H54 (cell line): ENCODE data around the gene KIAA1328.
"Not testable (repeated sequence)": the region's sequence is repeated elsewhere in the genome, so short reads cannot be mapped to it uniquely, and the experiment has no call there.

Experiments
- DNase-seq: peaks from one replicate; pipeline ENCODE4 v3.0.0; 2011; ENCODE audit warnings: low spot score, mixed read lengths; ENCODE audit not compliant: insufficient read length
- FAIRE-seq: peaks from 3 replicates; lab custom pipeline; 2011; peaks lifted over from hg19 to GRCh38; lab: Jason Lieb, UNC
- POLR2A ChIP-seq: IDR thresholded peaks from 2 replicates; pipeline ENCODE4 v1.6.1; 2011; ENCODE audit warnings: low read depth, mild to moderate bottlenecking, low read length

Gene KIAA1328

GRCh38 chr18:36835927-36836326 is 7.0 kb downstream of the KIAA1328 start:
- no peak for TF ChIP-seq POLR2A
- FAIRE-seq, result no peak
- no peak for DNase-seq

DNA sequence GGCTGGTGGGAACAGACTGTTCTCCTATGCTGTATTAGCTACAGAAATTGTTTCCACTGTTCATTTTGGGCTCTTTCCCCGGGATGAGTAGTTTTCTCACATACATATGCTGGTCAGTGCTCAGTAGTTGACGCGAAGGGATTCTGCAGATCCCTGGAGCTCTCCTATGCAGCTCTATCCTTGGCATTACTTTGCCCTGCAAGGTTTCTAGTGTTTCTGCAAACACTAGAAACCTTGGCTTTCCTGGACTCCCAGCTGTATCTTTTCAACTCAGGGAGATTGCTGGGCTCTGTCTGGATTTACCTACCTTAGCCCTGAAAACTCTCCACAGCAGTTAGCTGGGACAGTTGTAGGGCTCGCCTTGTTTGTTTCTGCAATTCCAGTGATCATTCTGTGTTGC is 10.9 kb downstream of the KIAA1328 start:
- DNase-seq (no peak), FAIRE-seq (no peak)
- no peak for TF ChIP-seq POLR2A

DNA sequence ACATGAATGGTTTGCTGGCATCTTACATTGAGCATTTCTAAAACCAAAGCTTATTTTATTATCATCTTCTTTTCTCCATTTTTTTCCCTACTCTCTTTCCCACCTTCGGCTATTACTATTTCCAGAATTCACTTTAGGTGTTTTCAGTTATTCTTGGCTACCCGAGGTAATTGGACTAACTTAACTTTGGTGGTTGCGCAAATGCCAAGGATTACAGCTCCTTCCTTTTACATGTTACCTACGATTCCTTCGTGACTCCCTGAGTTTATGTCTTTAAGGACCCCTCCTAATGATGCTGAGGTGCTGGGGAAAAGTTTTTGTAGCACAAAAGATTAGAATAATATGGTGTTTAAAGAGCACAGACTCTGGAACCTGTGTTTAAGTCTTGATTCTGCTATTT is 14.3 kb downstream of the KIAA1328 start:
- no peak for FAIRE-seq
- TF ChIP-seq POLR2A, result no peak
- DNase-seq, result no peak

- no peak for DNase-seq
- no peak for FAIRE-seq
- no peak for TF ChIP-seq POLR2A
Observed at GRCh38 chr18:36843784-36844183, 14.9 kb downstream of the KIAA1328 start.

GRCh38 chr18:36848609-36849008 is 19.7 kb downstream of the KIAA1328 start:
- FAIRE-seq (no peak), DNase-seq (no peak)
- no peak for TF ChIP-seq POLR2A

GRCh38 chr18:36849288-36850006 is 20.5 kb downstream of the KIAA1328 start:
- DNase-seq, result no peak
- no peak for FAIRE-seq
- TF ChIP-seq POLR2A, result no peak

GRCh38 chr18:36850527-36851201 is 21.7 kb downstream of the KIAA1328 start:
- FAIRE-seq, result peak; percentile 96
- TF ChIP-seq POLR2A, result no peak
- DNase-seq, result no peak

DNA sequence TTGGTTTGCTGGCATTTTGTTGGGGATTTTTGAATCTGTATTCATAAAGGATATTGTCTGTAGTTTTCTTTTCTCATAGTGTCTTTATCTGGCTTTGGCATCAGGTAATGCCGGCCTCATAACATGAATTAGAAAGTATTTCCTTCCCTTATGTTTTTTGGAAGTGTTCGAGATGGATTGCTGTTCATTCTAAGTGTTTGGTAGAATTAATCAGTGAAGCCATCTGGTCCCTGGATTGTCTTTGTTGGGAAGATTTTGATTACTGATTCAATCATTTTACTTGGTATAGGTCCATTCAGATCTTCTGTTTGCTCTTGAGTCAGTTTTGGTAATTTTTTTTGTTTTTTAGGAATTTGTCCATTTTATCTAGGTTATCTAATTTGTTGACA is 22.3 kb downstream of the KIAA1328 start:
- FAIRE-seq, result no peak
- no peak for TF ChIP-seq POLR2A
- no peak for DNase-seq

DNA sequence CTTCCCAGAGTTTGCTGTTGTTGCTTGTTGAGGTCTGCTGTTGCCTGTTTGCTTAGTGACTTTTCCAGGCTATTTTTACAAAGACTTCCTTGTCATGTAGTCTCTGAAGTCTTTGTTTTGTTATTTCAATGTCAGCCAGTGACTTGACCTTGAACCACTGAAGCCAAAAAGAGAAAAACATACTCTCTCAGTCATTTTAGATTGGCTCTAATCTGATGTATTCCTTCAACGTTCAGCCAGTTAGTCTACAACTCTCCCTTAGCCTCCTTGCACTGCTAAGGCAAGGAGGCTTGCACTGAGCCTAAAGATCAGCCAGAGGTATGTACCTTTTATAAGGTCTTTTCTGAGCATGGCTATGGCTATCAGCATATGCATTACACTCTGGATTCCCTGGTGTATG is 27.9 kb downstream of the KIAA1328 start:
- DNase-seq (no peak), FAIRE-seq (no peak)
- TF ChIP-seq POLR2A, result no peak

DNA sequence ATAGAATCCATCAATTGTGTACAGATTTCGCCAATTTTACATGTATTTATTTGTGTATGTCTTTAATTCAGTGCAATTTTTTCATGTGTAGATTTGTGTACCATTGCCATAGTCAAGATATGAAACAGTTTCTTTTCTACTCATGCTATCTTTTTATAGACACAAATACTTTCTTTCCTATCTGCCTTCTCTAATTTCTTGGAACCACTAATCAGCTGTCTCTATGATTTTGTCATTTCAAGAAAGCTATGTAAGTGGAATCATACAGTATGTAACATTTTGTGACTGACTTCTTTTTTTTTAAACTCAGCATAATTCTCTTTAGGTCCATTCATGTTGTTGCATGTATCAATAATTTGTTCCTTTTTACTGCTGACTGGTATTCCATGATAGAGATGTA is 33.3 kb downstream of the KIAA1328 start:
- no peak for FAIRE-seq
- no peak for TF ChIP-seq POLR2A
- DNase-seq, result no peak

GRCh38 chr18:36867056-36867455 is 38.1 kb downstream of the KIAA1328 start:
- FAIRE-seq (no peak), DNase-seq (no peak)
- TF ChIP-seq POLR2A, result no peak

- TF ChIP-seq POLR2A, result no peak
- DNase-seq, result no peak
- FAIRE-seq, result no peak
Observed at GRCh38 chr18:36871801-36872200, 42.9 kb downstream of the KIAA1328 start.

GRCh38 chr18:36872329-36872728 is 43.4 kb downstream of the KIAA1328 start:
- FAIRE-seq (no peak), DNase-seq (no peak)
- TF ChIP-seq POLR2A, result no peak

DNA sequence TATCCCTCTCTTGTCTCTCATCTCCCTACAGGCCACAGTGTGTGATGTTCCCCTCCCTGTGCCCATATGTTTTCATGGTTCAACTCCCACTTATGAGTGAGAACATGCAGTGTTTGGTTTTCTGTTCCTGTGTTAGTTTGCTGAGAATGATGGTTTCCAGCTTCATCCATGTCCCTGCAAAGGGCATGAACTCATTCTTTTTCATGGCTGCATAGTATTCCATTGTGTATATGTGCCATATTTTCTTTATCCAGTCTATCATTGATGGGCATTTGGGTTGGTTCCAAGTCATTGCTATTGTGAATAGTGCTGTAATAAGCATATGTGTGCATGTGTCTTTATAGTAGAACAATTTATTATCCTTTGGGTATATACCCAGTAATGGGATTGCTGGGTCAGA is 44.9 kb downstream of the KIAA1328 start:
- DNase-seq, FAIRE-seq: not testable (repeated sequence)

- FAIRE-seq, DNase-seq: not testable (repeated sequence)
Observed at GRCh38 chr18:36879796-36880195, 50.9 kb downstream of the KIAA1328 start.
